Activated naive CD8-positive, alpha-beta T cell treated with anti-CD3 and anti-CD28 coated beads, Interleukin-2, amount 50 U/mL, for 16 hours (primary cell): ENCODE data around the gene STRADB.
"Not testable (repeated sequence)": the region's sequence is repeated elsewhere in the genome, so short reads cannot be mapped to it uniquely, and the experiment has no call there.

ENCODE experiments used
- DNase-seq: peaks from one replicate; pipeline ENCODE4 v3.0.0-alpha.2; 2020; ENCODE audit warnings: low read depth, low spot score

STRADB gene

DNA sequence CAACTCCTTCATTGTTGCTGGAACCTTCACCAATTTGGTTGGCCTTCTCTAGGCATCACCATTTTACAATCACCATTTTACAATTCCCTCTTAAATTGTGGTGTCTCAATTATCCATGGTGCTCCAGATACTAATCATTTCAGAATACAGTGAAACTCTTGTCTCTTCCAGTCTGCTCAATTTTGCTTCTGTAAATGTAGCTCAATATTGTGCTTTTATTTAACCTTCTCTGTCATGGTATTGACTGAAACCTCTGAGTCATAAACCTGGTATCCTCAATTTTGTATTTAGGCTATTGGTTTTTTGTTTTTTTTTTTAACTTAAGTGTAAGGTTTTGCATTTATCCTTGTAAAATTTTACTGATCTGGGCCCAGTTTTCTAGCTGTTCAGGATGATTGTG, 16.1 kb downstream of the STRADB start:
- DNase-seq: no peak

GRCh38 chr2:201470821-201471731, 19.5 kb downstream of the STRADB start:
- no peak for DNase-seq

DNA sequence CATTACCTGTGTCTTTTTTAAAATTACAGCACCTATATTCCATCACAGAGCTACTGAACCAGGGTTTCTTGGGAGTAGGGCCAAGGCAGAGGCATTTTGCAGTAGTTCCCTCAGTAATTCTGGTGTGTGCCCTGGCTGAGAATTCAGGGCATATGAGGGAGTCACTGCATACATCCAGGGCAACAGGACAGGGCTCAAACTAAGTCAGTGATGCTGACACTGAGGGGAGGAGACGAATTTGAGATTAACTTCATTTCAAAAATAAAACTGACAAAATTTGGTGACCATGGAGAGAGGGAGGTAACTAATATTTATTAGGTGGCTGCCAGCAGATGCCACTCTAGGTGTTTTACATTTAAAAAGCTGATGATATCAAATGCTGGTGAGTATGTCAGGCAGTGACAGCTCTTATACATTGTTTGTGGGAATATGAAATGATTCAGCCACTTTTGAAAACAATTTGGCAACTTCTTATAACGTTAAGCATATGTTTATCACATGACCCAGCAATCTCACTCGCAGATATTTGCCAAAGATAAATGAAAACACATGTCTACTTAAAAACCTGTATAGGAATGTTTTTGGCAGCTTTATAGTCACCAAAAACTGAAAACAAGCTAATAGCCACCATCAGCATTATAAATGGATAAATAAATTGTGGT, 20.3 kb downstream of the STRADB start:
- DNase-seq: no peak

DNA sequence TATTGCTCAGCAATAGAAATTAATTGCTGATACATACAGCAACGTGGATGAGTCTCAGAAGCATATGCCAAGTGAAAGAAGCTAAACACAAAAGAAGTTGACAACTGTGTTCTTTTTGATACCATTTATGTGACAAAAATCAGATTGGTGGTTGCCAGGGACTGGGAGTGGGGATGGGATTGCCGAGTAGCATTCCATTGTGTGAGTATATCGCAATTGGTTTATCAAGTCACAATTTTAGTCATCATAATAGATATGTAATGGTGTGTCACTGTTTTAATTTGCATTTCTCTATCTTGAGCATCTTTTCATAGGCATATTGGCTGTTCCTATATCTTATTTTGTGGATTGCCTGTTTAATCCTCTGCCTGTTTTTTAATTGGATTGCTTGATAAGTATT, 20.9 kb downstream of the STRADB start:
- no peak for DNase-seq

- DNase-seq: no peak
Observed at GRCh38 chr2:201482543-201482942, 31.0 kb downstream of the STRADB start.

DNA sequence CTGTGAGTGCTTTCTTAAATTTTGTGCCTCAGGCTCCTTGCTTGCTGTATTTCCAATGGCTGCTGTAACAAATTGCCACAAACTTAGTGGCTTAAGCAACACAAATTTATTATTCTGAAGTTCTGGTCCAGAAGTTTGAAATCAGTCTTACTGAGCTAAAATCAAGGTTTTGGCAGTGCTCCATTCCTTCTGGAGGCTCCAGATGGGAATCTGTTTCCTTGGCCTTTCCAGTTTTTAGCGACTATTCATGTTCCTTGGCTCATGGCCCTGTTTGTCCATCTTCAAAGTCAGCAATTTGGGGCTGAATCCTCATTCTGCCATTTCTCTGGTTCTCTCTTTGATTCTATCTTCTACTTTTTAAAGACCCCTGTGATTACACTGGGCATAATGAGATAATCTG, 31.8 kb downstream of the STRADB start:
- no peak for DNase-seq

DNA sequence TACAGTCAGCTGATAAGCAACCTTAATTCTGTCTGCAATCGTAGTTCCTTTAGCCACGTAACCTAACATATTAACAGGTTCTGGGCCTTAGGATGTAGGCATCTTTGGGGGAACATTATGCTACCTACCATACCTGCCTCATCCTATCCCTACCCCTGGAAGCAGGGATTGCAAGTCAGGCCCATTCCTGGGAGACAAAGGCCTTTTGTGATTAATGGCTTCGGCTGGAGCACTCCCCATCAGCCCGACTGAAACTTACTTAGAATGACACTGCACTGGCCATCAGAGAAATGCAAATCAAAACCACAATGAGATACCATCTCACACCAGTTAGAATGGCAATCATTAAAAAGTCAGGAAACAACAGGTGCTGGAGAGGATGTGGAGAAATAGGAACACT, 32.2 kb downstream of the STRADB start:
- DNase-seq: not testable (repeated sequence)

GRCh38 chr2:201484805-201485204, 33.3 kb downstream of the STRADB start:
- DNase-seq: no peak

- no peak for DNase-seq
Observed at GRCh38 chr2:201490291-201490690, 38.8 kb downstream of the STRADB start.

DNA sequence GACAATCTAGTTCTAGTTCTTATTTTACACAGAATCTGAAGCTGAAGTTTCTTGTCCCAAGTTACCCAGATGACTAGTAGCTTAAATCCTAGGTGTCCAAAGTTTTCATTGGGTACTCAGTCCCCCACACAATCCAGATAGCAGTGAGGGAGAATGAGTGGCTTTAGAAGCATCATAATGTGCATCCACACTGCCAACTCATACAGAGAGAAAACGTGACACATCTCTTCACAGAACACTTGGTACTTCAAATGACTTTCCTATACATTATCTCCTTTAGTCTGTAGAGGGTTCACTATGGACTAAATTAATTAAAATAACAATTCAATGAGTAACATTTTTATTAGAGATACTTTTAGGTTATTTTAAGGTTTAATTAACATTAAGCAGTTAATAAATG, 45.2 kb downstream of the STRADB start:
- DNase-seq: no peak

GRCh38 chr2:201500534-201500933, 49.0 kb downstream of the STRADB start:
- DNase-seq: no peak

DNA sequence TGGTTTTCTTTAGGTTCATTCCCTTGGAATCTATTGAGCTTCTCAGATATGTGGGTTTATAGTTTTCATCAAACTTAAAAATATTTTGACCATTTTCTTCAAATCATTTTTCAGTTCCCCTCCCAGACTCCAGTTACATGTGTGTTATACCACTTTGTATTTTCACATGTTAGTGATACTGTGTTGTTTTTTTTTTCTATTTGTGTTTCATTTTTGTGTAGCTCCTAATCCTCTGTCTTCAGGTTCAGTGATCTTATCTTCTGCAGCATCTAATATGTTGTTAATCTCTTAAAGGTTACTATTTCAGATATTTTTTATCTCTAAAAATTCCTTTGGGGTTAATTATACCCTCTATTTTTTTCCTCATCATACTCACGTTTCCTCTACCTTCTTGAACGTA, 51.2 kb downstream of the STRADB start:
- no peak for DNase-seq

GRCh38 chr2:201507725-201508124, 56.2 kb downstream of the STRADB start:
- no peak for DNase-seq

DNA sequence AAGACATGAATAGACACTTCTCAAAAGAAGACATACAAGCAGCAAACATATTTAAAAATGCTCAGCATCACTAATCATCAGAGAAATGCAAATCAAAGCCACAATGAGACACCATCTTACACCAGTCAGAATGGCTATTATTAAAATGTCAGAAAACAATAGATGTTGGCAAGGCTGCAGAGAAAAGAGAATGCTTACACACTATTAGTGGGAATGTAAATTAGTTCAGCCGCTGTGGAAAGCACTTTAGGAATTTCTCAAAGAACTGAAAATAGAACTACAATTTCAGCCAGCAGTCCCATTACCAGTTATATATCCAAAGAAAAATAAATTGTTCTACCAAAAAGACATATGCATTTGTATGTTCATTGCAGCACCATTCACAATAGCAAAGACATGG, 61.7 kb downstream of the STRADB start:
- DNase-seq: no peak

DNA sequence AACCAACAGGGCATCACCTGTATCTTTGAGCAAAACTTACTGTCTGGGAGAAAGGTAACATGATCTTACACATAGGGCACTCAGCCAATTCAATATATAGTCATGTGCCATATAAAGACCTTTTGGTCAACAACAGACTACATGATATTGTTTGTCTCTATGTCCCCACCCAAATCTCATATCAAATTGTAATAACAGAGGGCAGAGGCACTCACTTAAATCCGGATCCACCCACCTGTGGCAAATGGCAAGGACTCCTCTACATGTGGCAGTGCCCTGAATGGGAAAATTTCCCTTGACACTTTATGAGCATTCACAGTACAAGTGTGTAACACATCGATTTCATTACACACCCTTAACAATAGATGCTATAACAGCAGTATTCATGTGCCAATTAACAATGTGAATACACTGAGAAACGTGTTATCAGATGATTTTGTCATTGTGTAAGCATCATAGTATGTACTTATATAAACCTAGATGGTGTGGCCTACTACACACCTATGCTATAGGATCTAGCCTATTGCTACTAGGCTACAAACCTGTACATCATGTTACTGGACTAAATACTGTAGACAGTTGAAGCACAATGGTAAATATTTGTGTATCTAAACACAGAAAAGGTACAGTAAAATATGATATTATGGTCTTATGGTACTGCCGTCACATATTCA, 64.2 kb downstream of the STRADB start:
- no peak for DNase-seq

- DNase-seq: no peak
Observed at GRCh38 chr2:201517094-201517493, 65.6 kb downstream of the STRADB start.

DNA sequence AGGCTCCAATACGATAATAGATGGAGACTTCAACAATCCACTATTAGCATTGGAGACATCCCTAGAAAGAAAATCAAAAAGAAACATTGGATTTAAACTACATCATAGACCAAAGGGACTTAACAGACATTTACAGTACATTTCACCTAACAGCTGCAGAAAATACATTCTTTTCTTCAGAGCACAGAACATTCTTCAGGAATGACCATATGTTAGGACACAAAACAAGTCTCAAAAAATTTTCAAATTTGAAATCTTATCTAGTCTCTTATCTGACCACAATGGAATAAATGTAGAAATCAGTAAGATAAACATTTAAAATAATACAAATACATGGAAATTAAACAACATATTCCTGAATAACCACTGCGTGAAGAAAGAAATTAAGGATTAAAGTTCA, 68.7 kb downstream of the STRADB start:
- DNase-seq: no peak

DNA sequence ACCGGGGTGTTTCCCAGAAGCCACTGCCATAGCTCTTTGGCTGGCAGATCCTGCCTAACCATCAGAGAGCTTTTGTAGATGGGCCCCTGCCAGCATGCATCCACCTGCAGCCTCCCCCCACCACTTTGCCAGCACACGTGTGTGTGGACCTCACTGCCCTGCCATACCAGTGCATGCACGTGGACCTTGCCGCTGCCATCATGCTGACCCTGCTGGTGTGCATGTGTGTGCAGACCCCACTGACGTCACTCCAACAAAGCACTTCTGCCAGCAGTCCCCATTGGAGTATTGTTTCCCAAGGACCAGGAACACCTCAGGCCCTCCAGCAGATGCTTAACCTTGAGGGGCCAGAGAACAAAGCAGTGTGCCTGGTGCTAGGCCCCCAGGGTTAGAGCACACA, 71.4 kb downstream of the STRADB start:
- no peak for DNase-seq

DNA sequence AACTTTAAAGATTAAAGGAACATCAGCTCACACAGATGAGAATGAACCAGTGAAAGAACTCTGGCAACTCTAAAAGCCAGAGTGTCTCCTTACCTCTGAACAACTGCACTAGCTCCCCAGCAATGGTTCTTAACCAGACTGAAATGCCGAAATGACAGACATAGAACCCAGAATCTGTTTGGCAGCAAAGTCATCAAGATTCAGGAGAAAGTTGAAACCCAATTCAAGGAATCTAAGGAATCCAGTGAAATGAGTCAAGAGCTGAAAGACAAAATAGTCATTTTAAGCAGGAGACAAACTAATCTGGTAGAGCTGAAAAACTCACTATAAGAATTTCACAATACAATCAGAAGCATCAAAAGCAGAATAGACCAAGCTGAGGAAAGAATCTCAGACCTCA, 72.0 kb downstream of the STRADB start:
- DNase-seq: no peak
